ENCODE measurements around the gene AUTS2. TPM values are rescaled to one million over a fixed set of nuclear protein-coding genes. Genes with fewer than 3 reads are reported as not detected.

The AUTS2 gene
- polyA plus RNA-seq, 1 donor from 2014 or later = 97.3 TPM

GRCh38 chr7:70678621-70679251 is 1080.5 kb downstream of the AUTS2 start:
- Histone ChIP-seq H4K20me1 (ENCODE audit: insufficient read depth) (no peaks in the 10 kb centered on the region), H3K36me3 (ENCODE audit: insufficient read depth, low read length) (no peaks in the 10 kb centered on the region), H3K9me2 (ENCODE audit: insufficient read depth, low read length) (no peaks in the 10 kb centered on the region), H3K27ac (ENCODE audit: low read length) (no peak overlapping the region), H3K4me3 (ENCODE audit: low read length) (no peak overlapping the region), H3K9ac (ENCODE audit: low read length) (no peak overlapping the region), H3K79me2 (replicated peaks; ENCODE audit: insufficient read depth, low read length) (peaks cover 48% of the 10 kb centered on the region), H3K4me2 (ENCODE audit: low read length) (no peak overlapping the region), H2AFZ (ENCODE audit: low read depth, low read length) (no peak overlapping the region), H3F3A (ENCODE audit: insufficient read depth, low read length, poor library complexity, severe bottlenecking) (peaks cover 22% of the 10 kb centered on the region), H3K27me3 (ENCODE audit: insufficient read depth, low read depth, low read length) (no peaks in the 10 kb centered on the region), H3K9me3 (ENCODE audit: low read length) (no peaks in the 10 kb centered on the region)
- TF ChIP-seq SMC3 (conservative IDR thresholded peaks at IDR 0.05; ENCODE audit: poor library complexity) (no peak), CTCF (IDR thresholded peaks at IDR 0.05; ENCODE audit: poor library complexity, severe bottlenecking) (no peak), POLR2AphosphoS5 (IDR thresholded peaks at IDR 0.05) (no peak), TAF1 (IDR thresholded peaks at IDR 0.05; ENCODE audit: low read depth) (no peak), EZH2 (IDR thresholded peaks at IDR 0.05; ENCODE audit: borderline replicate concordance, insufficient read depth, low read length, poor library complexity, severe bottlenecking) (no peak), RAD21 (conservative IDR thresholded peaks at IDR 0.05) (no peak), REST (IDR thresholded peaks at IDR 0.05; ENCODE audit: borderline replicate concordance) (no peak), MXI1 (conservative IDR thresholded peaks at IDR 0.05; ENCODE audit: poor library complexity, severe bottlenecking) (no peak)

GRCh38 chr7:70679661-70680060 is 1081.4 kb downstream of the AUTS2 start:
- peaks cover 56% of the 10 kb centered on the region for H3K79me2 ChIP-seq (replicated peaks; ENCODE audit: insufficient read depth, low read length)
- H3K4me2 ChIP-seq (ENCODE audit: low read length) = no peak overlapping the region
- no peaks in the 10 kb centered on the region for H3K9me3 ChIP-seq (ENCODE audit: low read length)
- TF ChIP-seq EP300 (conservative IDR thresholded peaks at IDR 0.05; ENCODE audit: poor library complexity, severe bottlenecking) (no peak), CTCF (IDR thresholded peaks at IDR 0.05; ENCODE audit: poor library complexity, severe bottlenecking) (no peak), SMC3 (conservative IDR thresholded peaks at IDR 0.05; ENCODE audit: poor library complexity) (no peak), TAF1 (IDR thresholded peaks at IDR 0.05; ENCODE audit: low read depth) (no peak), EZH2 (IDR thresholded peaks at IDR 0.05; ENCODE audit: borderline replicate concordance, insufficient read depth, low read length, poor library complexity, severe bottlenecking) (no peak), RAD21 (conservative IDR thresholded peaks at IDR 0.05) (no peak), POLR2AphosphoS5 (IDR thresholded peaks at IDR 0.05) (no peak), REST (IDR thresholded peaks at IDR 0.05; ENCODE audit: borderline replicate concordance) (no peak), MXI1 (conservative IDR thresholded peaks at IDR 0.05; ENCODE audit: poor library complexity, severe bottlenecking) (no peak)
- H3K27me3 ChIP-seq (ENCODE audit: insufficient read depth, low read depth, low read length) = no peaks in the 10 kb centered on the region
- H3K36me3 ChIP-seq (ENCODE audit: insufficient read depth, low read length) = no peaks in the 10 kb centered on the region
- H3K9ac ChIP-seq (ENCODE audit: low read length) = no peak overlapping the region
- H3F3A ChIP-seq (ENCODE audit: insufficient read depth, low read length, poor library complexity, severe bottlenecking) = peaks cover 19% of the 10 kb centered on the region
- H4K20me1 ChIP-seq (ENCODE audit: insufficient read depth) = no peaks in the 10 kb centered on the region
- H3K27ac ChIP-seq (ENCODE audit: low read length) = no peak overlapping the region
- H3K4me3 ChIP-seq (ENCODE audit: low read length) = no peak overlapping the region
- no peak overlapping the region for H2AFZ ChIP-seq (ENCODE audit: low read depth, low read length)
- H3K9me2 ChIP-seq (ENCODE audit: insufficient read depth, low read length) = no peaks in the 10 kb centered on the region
